ENCODE results near the gene ANTXRL.
"Not testable (repeated sequence)": the region's sequence is repeated elsewhere in the genome, so short reads cannot be mapped to it uniquely, and the experiment has no call there.

Gene ANTXRL

DNA sequence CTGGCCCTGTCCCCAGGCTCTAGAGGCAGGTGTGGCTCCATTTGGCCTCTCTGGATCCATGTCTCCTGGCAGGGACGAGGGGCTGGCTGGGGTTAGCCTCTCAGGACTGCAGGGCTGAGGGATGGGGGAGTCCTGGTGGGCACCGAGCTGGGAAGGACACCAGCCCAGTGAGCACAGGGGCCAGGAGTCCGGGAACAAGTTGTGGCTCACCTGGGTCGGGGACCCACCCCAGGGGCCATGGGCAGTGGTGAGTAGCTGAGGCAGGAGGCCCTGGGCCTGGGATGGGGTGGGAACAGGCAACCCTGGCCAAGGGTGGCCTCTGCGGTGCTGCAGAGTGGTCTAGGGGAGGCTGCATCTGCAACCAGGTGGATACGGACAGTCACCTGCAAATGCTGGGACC, 24.1 kb downstream of the ANTXRL start:
- DNase-seq = no peak

DNA sequence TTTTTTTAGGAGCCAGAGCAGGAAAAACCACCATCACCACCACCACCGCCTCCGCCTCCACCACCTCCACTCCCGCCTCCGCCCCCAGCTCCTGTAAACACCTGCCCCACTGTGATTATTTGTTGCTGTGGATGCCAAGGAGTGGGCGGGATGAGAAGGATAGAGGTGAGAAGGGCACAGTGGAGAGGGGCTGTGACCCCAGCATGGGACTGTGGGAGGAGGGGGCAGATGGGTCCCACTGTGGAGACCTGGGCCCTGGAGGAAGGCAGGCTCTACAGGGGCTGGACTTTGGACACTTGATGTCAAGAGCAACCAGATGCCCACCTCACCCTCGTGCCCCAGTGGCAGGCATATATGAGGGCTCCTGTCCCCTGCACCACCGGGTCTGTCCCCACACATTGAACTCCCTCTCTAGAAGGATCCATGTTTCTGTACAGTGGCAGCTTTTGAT, 24.7 kb downstream of the ANTXRL start:
- no peak for DNase-seq

DNA sequence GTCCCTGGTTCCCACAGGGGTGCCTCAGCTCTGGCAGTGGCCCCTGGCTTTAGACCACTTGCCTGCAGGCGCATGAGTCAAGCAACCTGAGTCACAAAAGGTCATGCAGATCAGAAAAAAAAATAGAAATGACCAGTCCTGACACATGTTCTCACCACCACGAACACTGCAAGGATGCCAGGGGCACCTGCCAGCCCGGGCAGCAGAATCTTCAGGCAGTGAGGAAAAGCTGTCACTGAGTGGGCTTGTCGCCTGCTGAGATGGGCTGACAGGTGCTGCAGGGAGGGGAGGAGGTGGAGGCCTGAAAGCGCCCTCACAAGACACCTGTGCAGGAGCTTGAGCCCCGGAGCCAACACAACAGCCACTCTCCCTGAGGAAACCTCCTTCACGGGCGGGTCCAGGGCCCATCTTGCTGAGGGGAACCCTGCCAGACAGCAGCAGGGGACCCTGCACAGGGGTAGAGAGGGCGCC, 25.2 kb downstream of the ANTXRL start:
- DNase-seq = not testable (repeated sequence)

DNA sequence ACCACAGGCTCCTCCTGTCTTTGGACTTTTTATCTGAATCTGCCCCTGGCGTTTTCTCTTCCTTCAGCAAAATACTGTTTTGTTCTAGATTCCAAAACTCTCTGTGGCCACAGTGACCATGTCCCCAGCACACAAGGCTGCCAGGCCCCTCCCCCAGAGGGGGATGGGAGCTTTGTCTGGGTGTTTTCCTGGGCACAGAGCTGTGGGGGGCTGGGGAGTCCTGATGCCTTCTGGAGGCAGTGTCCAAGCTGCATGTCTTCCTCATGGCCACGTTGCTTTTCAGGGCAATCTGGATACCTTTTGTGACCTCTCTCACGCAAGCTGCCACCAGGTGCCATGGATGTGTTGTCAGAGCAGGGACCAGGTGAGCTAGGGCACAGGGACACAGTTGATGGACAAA, 26.2 kb downstream of the ANTXRL start:
- DNase-seq = no peak

DNA sequence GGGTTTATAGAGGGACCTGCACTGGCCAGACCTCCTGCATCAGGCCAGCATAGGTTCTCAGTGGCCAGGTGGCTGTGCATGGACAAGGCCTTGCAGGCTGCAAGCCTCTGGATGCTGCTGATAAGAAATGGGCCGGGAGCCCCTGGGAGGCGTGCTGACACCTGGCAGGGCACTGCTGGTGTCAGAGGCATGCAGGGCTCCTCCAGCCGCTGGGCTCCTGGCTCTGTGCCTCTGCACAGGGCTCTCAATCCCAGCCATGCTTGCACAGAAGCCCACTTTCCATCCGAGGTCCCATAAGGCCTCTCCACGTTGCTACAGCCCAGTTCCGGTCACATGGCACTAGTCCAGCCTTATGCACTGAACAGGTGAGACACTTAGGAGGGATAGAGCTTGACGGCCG, 27.3 kb downstream of the ANTXRL start:
- DNase-seq = no peak

DNA sequence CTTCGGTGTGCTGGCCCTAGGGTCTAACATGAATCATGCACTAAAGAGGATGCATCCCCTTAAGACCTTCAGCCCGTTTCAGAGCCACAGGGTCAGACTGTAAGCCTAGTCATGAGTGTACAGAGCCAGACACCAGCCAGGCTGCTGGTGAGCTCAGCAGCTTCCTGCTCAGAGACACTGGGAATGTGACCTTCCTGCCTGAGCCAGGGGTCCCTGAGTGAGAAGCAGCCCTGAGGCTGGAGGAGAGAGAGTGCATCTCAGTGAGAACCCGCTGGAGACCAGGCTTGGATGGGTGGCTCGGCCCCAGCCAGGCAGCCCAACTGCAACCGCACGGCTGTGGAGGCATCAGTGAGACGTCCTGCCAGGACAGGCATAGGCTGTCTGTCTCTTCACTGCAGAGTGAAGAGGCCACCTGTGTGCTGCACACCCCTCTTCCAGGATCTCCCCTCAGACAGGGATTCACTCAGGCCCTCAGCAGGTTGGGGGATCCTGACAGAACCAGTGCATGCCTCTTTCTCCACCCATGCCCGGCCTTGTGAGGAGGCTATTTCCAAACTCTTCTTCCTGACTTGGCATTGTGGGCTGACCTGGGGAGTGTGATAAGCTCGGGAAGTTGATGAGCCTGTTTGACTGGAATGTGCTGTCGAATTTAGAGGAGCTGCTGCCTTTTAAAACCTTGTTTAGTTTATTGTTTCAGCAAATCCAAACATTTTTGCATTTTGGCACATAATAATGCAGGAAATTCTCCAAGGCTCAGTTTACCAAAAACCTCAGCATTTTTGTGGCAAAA, 28.5 kb downstream of the ANTXRL start:
- DNase-seq = not testable (repeated sequence)

DNA sequence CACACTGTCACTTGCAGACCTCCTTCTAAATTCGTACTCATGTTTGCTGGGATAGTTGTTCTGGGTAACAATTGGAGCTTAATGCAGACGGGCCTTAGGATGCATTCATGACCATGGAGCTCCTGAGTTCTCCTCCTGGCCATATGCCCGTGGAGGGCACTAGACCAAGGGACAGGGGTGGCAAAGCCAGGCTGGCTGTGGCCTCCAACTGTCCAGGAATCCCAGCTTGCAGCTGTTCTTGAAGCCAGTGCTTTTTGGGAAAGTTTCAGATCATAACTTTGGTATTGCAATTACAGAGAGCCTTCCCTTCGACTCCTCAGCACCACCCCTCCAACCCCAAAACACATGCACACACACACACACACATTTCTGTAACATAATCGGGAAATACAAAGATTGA, 30.6 kb downstream of the ANTXRL start:
- DNase-seq = no peak

DNA sequence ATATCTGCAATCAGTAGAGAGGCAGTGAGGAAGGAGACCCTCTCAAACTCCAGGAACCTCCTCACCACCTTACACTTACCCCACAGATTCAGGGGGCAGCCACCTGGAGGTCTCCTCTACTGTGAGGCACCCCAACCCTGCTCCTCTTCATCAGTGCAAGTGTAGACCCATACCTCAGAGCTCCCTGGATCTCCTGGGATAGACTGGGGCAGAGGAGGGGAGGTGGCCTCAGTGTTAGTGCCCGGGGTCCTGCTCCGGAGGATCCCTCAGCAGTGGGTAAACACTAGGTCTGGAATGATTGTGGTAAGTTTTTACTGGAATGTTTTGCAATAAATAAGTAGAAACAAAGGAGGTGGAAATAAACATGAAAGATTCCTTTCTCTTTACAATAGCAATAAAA, 31.1 kb downstream of the ANTXRL start:
- no peak for DNase-seq

DNA sequence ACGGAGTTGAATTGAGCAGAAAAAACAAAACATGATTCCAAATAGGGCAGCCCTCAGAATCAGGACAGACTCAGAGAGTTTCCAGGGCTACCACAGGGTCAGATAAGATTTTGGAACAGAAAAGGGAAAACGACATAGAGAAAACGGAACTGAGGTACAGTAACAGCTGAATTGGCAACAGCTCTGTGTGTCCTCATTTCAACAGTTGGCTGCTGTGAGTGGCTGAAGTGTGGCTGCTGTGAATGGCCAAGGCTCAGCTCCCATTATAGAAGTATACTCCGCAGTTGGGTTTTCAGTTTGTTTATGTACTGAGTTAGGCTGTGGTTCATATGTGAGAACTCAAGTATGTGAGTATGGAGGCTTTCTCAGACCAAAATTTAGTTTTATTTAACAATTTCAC, 32.0 kb downstream of the ANTXRL start:
- no peak for DNase-seq

DNA sequence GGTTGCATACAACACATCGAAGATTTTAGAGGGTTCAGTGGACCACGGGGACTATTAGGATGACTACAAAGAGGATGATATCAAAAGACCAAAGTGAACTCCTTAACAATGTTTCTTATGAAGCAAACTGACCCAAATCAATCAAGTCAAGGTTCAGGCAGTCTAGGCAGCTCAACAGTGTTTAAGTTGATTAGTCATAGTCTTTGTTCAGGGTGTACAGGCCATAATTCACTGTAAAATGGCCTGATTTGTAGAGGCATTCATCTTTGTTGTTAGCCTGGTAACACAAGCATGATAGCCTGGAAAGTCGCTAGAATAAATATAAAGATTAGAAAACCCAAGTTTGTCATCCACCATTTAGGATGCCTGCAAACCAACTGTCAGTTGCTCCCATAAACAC, 32.6 kb downstream of the ANTXRL start:
- no peak for DNase-seq

DNA sequence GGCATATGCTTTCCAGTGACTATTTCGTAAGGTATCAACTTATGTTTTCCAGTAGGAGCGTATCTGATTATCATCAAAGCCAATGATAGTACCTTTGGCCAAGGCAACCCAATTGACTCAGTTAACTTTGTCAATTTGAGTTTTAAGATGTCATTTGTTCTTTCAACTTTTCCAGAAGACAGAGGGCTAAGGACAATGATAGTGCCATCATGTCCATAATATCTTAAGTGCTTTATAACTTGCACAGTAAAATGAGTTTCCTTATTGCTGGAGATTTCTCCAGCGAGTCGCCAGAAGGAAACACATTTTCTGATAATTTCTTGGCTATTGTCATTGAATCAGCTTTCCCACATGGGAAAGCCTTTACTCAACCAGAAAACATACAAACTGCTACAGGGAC, 35.0 kb downstream of the ANTXRL start:
- DNase-seq = no peak

DNA sequence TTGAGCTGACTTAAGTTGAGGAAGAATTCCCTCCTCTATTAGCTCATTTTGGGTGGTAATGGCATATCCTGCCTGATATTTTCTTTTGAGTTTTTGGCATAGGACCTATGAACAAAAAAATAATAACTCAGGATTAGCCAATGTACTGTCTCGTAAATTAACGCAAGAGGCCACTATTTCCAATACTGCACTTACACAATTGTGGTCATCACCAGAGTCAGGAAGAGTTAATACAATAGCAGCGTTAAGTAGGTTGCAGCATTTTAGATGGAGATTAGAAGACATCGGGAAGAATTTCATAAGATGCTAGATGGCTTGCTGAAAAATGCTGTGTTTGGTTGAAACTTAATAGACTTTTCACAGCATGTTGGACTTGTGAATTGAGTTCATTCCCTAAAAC, 36.4 kb downstream of the ANTXRL start:
- DNase-seq = no peak

DNA sequence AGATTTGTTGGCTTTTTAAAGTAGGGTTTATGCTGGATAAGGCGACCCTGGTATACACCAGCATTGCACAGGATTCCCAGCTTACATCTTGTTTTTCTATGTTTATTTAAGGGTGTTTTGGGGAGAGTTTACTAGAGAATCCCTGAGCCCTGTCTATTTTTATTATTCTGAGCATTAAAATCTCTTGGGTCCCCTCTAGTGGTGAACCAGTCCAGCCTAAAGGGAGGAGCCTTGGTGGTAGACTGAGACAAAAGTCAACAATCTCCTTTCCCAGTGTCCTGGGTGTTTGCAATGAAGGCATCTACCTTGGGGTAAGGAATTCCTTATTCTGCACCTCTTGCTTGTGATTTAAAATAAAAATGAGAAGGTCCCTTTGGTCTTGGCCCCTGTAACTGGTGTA, 38.2 kb downstream of the ANTXRL start:
- DNase-seq = no peak

DNA sequence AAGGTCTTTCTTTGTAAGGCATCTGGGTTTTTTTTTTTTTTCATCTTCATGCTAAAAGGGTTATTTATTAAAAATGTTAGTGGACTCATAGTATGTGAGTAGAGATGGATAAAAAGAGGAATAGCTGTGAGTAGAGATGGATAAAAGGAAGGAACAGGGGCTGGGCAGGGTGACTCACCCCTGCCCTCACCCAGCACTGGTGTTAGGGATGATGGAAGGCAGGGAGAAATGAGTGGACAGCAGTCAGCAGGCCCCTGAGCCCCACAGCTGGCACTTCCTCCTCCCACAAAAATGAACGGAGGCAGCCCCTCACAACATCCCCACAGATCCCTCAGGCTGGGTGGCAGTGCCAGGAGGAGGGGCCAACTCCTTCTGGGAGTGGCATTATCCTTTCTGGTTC, 39.3 kb downstream of the ANTXRL start:
- no peak for DNase-seq

DNA sequence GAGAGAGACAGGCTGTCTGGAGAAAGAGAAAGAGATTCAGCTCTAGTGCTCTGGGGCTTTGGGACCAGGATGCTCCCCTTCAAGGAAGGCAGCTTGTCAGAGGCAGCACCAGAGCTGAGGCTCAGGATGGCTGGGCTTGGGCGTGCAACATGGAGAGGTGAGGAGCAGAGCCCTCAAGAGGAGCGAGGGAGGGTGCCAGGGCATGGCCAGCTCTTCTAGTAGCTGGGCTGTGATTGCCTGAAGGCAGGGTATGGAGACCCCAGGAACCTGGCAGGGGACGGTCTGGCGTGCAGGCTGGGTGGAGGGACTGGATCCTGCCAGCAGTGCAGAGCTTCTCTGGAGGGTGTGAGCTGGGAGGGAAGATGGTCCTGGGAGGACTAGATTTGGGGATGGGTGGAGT, 40.2 kb downstream of the ANTXRL start:
- no peak for DNase-seq

DNA sequence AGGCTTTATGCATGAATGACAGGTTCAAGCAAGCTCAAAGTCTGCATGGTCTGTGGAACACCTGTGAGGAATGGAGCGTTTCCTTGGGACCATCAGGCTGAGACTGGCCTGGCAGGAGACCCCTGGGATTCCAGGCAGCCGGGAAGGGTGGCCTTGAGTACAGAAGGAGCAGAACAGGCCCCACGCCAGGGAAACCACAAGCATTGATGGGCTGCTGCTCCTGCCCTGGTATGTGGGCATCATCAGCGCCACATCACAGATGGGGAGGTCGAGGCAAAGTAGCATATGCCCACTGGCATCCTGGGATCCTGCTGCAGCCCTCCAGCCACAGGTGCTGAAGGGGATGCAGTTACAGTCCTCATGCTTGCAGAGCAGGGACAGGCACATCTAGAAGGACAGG, 40.9 kb downstream of the ANTXRL start:
- no peak for DNase-seq

DNA sequence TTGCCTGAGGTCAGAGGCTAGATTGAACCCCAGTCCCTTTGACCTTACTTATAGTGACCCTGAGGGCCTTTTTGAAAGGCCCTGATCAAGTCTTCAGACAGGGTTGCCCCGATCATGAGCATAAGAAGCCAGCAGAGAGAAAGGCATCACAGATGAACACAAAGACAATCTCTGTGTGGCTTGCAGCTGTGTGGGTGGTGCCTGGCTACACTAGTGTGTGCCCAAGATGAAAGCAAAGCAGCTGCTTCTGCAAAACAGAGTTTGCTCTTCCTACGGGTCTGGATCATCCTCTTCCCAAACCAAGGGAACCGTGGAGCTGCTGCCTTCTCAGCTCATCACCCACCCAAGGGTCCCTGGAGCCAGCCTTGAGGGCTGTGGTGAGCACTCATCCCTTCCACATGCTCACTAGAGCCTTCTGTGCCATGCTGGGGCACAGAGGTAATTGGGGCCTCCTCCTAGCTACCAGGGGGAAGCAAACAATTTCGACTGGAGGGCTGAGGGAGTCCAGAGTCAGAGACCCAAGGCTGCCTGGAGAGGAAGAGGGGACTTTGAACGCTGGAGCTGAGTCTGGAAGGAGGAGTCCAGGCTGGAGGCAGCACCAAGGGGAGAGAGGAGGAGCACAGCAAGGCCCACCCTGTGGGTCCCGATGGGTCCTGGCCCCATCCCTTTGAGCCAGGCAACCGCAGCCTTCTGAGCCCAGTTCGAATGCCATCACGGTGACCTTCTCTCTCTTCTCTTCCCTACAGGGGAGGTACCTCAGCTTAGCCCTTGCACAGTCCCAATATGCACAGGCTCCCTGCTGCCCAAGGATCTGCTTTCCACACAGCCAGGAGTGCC, 42.3 kb downstream of the ANTXRL start:
- no peak for DNase-seq

DNA sequence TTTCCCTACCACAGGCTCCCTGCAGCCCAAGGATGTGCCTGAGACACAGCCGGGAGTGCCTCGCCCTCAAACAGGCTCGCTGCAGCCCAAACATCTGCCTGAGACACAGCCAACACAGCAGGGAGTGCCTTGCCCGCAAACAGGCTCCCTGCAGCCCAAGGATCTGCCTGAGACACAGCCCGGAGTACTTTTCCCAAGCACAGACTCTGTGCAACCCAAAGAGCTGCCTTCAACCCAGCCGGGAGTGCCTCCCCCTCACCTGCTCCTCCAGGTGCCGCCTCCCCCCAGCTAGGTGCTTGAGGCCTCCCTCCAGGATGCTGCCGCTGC, 42.9 kb downstream of the ANTXRL start:
- DNase-seq = no peak

DNA sequence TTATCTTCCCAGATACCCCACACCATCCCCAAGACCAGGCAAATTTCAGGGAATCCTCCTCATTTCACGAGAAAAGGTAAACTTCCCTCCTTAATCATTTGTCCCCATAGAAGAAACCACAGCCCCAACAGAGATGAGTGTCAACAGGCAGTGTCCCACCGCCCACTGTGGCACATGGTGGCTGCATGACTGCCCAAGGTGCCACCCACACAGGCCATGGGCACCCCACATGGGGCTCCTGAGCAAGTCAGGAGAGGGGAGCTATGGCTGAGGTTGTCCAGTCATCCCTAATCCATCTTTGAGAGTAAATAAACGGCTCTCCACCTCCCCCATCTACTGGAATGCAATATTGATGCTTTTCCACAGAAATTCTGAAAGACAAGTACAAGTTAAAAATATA, 44.1 kb downstream of the ANTXRL start:
- DNase-seq = no peak

DNA sequence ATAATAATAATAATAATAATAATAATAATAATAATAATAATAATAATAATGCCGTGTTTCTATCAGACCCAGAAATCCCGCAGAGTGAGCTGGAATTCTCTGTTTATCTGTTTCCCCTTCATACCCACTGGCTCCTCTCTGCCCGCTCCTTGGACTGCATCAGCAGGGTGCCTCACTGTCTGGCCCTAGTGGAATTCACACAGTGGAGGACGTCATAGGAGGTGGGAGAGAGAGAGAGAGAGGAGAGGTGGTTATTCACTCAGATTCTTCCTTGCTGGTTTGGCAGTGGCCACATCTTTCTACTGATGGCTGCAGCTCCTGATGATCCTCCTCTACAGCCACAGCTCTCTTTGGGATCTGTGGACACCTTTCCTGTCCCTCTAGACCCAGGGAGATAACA, 78.7 kb downstream of the ANTXRL start:
- not testable (repeated sequence) for DNase-seq

DNA sequence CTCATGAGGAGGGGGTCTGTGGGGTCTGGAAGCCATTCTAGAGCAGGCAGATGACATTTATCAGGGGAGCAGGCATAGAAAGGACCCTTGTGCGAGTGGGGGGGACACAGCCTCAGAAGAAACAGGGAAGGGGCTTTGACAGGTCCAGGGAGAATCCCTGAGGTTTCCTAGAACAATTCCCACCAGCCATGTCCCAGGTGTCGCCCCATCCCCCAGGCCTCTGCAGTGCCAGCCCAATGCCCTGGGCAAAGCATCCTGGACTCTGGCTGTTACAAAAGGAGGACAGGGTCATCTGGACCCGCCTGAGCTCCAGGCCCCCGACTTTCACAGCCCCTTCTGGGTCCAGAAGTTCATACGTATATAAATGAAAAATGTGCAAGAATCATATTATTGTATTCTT, 80.4 kb downstream of the ANTXRL start:
- DNase-seq = not testable (repeated sequence)

DNA sequence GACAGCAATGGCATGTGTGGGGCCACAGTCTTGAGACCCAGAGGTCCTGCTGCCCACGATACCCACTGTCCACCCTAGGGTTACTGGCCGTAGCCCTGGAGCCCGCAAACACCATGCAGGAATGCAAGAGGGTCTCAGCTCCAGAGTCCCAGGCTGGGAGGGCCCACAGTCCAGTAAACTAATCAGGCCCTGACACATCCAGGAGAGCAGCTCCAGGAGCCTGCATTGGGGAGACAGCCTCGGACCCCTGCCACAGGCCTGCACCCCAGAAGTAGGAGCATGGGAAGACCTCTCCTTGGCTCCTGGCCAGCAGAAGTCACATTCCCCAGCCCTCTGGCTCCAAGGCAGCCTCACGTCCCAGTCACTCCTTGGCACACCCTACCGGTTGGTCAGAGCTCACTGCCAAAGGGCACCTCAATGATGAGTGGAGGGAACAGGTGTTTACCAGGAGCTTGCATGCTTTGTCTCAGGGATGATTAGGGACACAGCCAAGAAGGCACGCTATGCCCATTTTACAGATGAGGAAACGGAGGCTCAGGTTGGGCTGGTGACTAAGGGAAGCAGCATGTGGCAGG, 81.0 kb downstream of the ANTXRL start:
- not testable (repeated sequence) for DNase-seq

DNA sequence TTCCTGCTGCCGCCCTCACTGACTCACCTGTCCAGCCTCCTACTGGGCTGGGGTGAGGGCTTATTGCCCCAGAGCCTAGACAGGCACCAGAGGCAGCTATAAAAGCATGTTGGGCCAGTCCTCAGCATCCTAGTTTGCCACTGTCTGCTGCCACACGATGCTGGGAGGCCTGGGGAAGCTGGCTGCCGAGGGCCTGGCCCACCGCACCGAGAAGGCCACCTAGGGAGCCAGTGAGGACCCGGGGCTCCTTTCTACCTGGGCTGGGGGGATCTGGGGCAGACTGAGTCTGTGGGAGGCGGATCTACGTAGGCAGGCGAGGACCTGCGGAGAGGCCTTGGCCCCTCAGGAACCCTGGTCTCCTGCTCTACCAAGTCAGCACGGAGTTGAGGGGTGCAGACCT, 82.2 kb downstream of the ANTXRL start:
- not testable (repeated sequence) for DNase-seq

DNA sequence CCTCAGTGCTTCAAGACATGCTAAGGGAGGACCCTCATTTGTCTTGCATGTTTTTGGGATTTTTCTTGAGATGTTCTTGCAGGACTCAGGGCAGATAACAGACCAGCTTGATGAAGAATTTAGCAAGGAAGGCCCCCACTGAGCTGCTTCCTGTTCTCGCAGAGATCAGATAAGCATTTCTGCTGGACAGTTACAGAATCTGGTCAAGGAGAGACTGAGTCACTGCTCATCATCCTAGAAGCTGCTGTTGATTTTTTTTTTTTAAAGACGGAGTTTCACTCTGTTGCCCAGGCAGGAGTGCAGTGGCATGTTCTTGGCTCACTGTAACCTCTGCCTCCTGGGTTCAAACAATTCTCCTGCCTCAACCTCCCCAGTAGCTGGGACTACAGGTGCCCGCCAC, 87.6 kb downstream of the ANTXRL start:
- DNase-seq = not testable (repeated sequence)
